RCC 7860 (cell line): ENCODE measurements around the gene RAC2.

ENCODE experiments used
- DNase-seq: peaks from one replicate; pipeline ENCODE4 v3.0.0-alpha.2; 2015; ENCODE audit warnings: low spot score
- FAIRE-seq: peaks from 2 replicates; lab custom pipeline; 2012; peaks lifted over from hg19 to GRCh38; lab: Jason Lieb, UNC

The RAC2 gene

GRCh38 chr22:37192204-37192603, 51.9 kb downstream of the RAC2 start:
- FAIRE-seq (no peak), DNase-seq (no peak)

GRCh38 chr22:37190262-37190780, 53.7 kb downstream of the RAC2 start:
- DNase-seq (no peak), FAIRE-seq (no peak)

- DNase-seq = no peak
- no peak for FAIRE-seq
Observed at GRCh38 chr22:37188901-37189466, 55.1 kb downstream of the RAC2 start.

- peak; percentile 75 for DNase-seq
- FAIRE-seq = no peak
Observed at GRCh38 chr22:37187891-37188761, 55.9 kb downstream of the RAC2 start, which contains the start of gene C1QTNF6. TSS of gene C1QTNF6 (minus strand) at chr22:37188247. CDS start at chr22:37188213, 34 bp downstream.

GRCh38 chr22:37187552-37187890, 56.5 kb downstream of the RAC2 start:
- DNase-seq = peak; percentile 60
- peak; percentile 67 for FAIRE-seq

GRCh38 chr22:37186997-37187522, 57.0 kb downstream of the RAC2 start:
- FAIRE-seq (no peak), DNase-seq (peak; percentile 29)

- FAIRE-seq = no peak
Observed at GRCh38 chr22:37186228-37186996, 57.7 kb downstream of the RAC2 start.

GRCh38 chr22:37185646-37186227, 58.3 kb downstream of the RAC2 start:
- no peak for FAIRE-seq
- DNase-seq = no peak

More at GRCh38 chr22:37186228-37186996, 57.7 kb downstream of the RAC2 start:
- peak; percentile 36 for DNase-seq

- no peak for FAIRE-seq
- no peak for DNase-seq
Observed at GRCh38 chr22:37184816-37185541, 59.1 kb downstream of the RAC2 start.

- no peak for FAIRE-seq
- no peak for DNase-seq
Observed at GRCh38 chr22:37184380-37184755, 59.7 kb downstream of the RAC2 start.

- DNase-seq = no peak
- no peak for FAIRE-seq
Observed at GRCh38 chr22:37183432-37184379, 60.4 kb downstream of the RAC2 start.

- FAIRE-seq (no peak), DNase-seq (no peak)
Observed at GRCh38 chr22:37182949-37183245, 61.2 kb downstream of the RAC2 start.

- no peak for DNase-seq
- no peak for FAIRE-seq
Observed at GRCh38 chr22:37182101-37182948, 61.7 kb downstream of the RAC2 start.

GRCh38 chr22:37181681-37182080, 62.4 kb downstream of the RAC2 start:
- no peak for DNase-seq
- FAIRE-seq = no peak

GRCh38 chr22:37180531-37181231, 63.4 kb downstream of the RAC2 start:
- FAIRE-seq (no peak), DNase-seq (no peak)

- DNase-seq (no peak), FAIRE-seq (no peak)
Observed at GRCh38 chr22:37179622-37180420, 64.2 kb downstream of the RAC2 start.

- FAIRE-seq (no peak), DNase-seq (no peak)
Observed at GRCh38 chr22:37179126-37179470, 65.0 kb downstream of the RAC2 start.
